Adrenal gland (tissue), 12 donors: ENCODE data around the gene PRKN. TPM values are rescaled to one million over a fixed set of nuclear protein-coding genes. Genes with fewer than 3 reads are reported as not detected.

Source experiments
- DNase-seq, 7 donors: peaks; one replicate each; pipeline ENCODE4 v3.0.0-alpha.2; 2019 to 2020
- H3K27ac ChIP-seq, 5 donors: fragments of 200-600 bp; sonication (generic) in 4 of 5; 1 replicate in 3 of 5; 2 replicates in 2 of 5; pipeline versions ENCODE4 v1.5.1 to v1.8.0; 2016 to 2020; ENCODE audit warnings: mild to moderate bottlenecking in 1 of 5
- H3K27me3 ChIP-seq: fragments of 200-600 bp; 2 replicates; pipeline ENCODE4 v1.8.0; 2021
- H3K36me3 ChIP-seq, 2 donors: fragments of 200-600 bp; replicated peaks in 1 of 2; 1 replicate in 1 of 2; 2 replicates in 1 of 2; pipeline versions ENCODE4 v1.5.1 to v1.8.0; 2018 to 2022
- H3K4me1 ChIP-seq, 2 donors: fragments of 200-600 bp; replicated peaks in 1 of 2; 1 replicate in 1 of 2; 2 replicates in 1 of 2; pipeline versions ENCODE4 v1.5.1 to v1.8.0; 2018 to 2021
- H3K4me3 ChIP-seq, 4 donors: fragments of 200-600 bp; sonication (generic) in 3 of 4; one replicate each; pipeline ENCODE4 v1.5.1; 2016 to 2018
- H3K9me3 ChIP-seq, 3 donors: fragments of 200-600 bp; sonication (generic) in 1 of 3; replicated peaks in 1 of 3; 1 replicate in 2 of 3; 2 replicates in 1 of 3; pipeline versions ENCODE4 v1.5.1 to v1.8.0; 2016 to 2021
- CTCF ChIP-seq, 6 experiments: fragments of 450-650 bp in 4 of 6; fragments of 200-600 bp in 2 of 6; sonication (generic) in 1 of 6; IDR thresholded peaks; 1 replicate in 5 of 6; 2 replicates in 1 of 6; pipeline versions ENCODE4 v1.5.1 to v1.8.0; 2016 to 2021; ENCODE audit warnings: antibody characterized with exemption in 6 of 6, mild to moderate bottlenecking in 2 of 6, moderate library complexity in 1 of 6
- POLR2A ChIP-seq, 2 donors: fragments of 450-650 bp; IDR thresholded peaks; one replicate each; pipeline ENCODE4 v1.6.1; 2017; ENCODE audit warnings: antibody characterized with exemption in 2 of 2, mild to moderate bottlenecking in 2 of 2, moderate library complexity in 1 of 2
- WGBS, 4 donors: extraction: QIAGEN DNeasy Blood & Tissue Kit in 2 of 4; methylation state at CpG; one replicate each; pipeline versions ENCODE4 v1.1.5 to v1.1.7; 2013 to 2017; 5-methylcytosine and 5-hydroxymethylcytosine counted together
- intact Hi-C, 2 donors: fragments of 100-400 bp; cut with DNase I; formaldehyde crosslinking; loops; one replicate each; pipeline versions ENCODE4 v1.14.1 to v1.15.0; 2022 to 2023
- polyA plus RNA-seq, 3 donors: library from polyadenylated mRNA; stranded (reverse); fragments of 200-250 nt in 2 of 3; fragments of 350-450 nt in 1 of 3; fragmentation: Illumina TruSeq in 1 of 3; extraction: RNeasy Lipid Tissue Mini Kit (QIAGEN cat#74804) in 1 of 3; gene quantifications; one replicate each; pipeline ENCODE4 v1.2.3, GENCODE V29; 2013 to 2014
- total RNA-seq, 9 donors: library from RNA; depleted of rRNA in 4 of 9; stranded (reverse); fragments of >200 nt in 4 of 9; fragments of 120-200 nt in 1 of 9; fragmentation: NEBNext Ultra II Directional in 1 of 9; extraction: Animal tissue kit (Norgen Biotek cat#: 25700) in 1 of 9; gene quantifications; one replicate each; pipeline versions ENCODE4 v1.1.0 to v1.2.4, GENCODE V29; 2013 to 2023
- donor health status: healthy with polysubstance abuse.
- donor health status: Bipolar disorder and iron deficiency.
- donor health status: DM: yes; HTN: yes; CAD: no.
- donor health status: DM: no; HTN: no; CAD: no.
- donor health status: DM: no; HTN: no; CAD: no.
- donor health status: DM: yes; HTN: yes; CAD: no.

Gene PRKN
- total and polyA plus RNA-seq, 12 donors: 1.9 to 159 (median 13.3) TPM

GRCh38 chr6:161996783-161997182 lies 730.8 kb downstream of the PRKN start:
- Histone ChIP-seq H3K36me3 (no peaks in the 10 kb centered on the region), H3K27ac (no peak overlapping the region), H3K4me1 (no peaks in the 10 kb centered on the region), H3K9me3 (no peaks in the 10 kb centered on the region), H3K4me3 (no peak overlapping the region), H3K27me3 (no peaks in the 10 kb centered on the region)
- TF ChIP-seq CTCF (IDR thresholded peaks at IDR 0.05) (no peak), POLR2A (IDR thresholded peaks at IDR 0.05) (no peak)
- DNase-seq: no peak
- intact Hi-C loops: no loop called here
- WGBS, 4 donors: 75 to 84% (median 81%) methylated on average over 9 of the region's 9 CpGs

DNA sequence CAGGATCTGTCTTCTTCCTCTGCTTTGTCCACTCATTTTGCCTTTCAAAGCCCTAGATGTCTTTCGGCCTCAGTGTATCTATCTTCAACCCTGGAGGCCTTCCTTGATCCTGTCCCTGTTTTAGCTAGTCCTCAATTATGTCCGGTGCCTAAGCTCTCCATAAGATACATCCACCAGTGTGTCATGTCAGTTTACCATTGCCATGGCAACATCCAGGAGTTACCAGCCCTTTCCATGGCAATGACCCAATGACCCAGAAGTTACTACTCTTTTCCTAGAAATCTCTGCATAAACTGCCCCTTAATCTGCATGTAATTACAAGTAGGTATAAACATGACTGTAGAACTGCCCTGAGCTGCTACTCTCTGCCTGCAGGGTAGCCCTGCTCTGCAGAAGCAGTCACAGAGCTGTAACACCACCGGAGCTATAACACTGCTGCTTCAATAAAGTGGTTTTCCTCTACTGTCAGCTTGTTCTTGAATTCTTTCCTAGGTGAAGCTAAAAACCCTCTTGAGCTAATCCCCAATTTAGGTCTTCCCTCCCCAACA lies 741.6 kb downstream of the PRKN start:
- H3K36me3 ChIP-seq: no peaks in the 10 kb centered on the region
- no peak for DNase-seq
- no peaks in the 10 kb centered on the region for H3K27me3 ChIP-seq
- H3K27ac ChIP-seq: no peak overlapping the region
- H3K9me3 ChIP-seq: peaks cover 3 to 9% (median 6%) of the 10 kb centered on the region in 3 donors
- intact Hi-C loops: no loop called here
- TF ChIP-seq CTCF (IDR thresholded peaks at IDR 0.05) (no peak), POLR2A (IDR thresholded peaks at IDR 0.05) (no peak)
- 85 to 96% (median 88%) methylated on average over 3 of the region's 3 CpGs for WGBS, 4 donors
- no peak overlapping the region for H3K4me3 ChIP-seq
- no peaks in the 10 kb centered on the region for H3K4me1 ChIP-seq

DNA sequence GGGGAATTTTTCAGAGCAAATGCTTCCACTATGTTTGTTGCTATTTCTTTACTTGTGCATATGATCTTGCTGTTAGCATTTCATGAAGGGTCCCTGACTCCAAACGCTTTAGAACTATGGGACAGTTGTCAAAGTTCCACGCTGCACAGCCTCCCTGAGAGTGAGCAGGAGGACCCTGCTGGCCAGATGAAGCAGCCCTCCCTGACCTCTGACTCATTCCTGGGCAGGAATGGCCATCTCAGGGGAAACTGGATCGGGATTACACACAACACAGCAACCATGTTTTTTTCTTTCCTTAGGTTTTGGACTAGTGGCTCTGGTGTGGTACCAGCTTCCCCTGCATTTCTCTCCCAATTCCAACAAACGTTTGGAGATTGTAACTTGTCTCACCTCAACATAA lies 742.9 kb downstream of the PRKN start:
- TF ChIP-seq CTCF (IDR thresholded peaks at IDR 0.05) (no peak), POLR2A (IDR thresholded peaks at IDR 0.05) (no peak)
- intact Hi-C loops: no loop called here
- H3K9me3 ChIP-seq: no peaks in the 10 kb centered on the region
- H3K27ac ChIP-seq: no peak overlapping the region
- no peak overlapping the region for H3K4me3 ChIP-seq
- H3K27me3 ChIP-seq: no peaks in the 10 kb centered on the region
- WGBS, 4 donors: 70 to 76% (median 71%) methylated on average over 4 of the region's 4 CpGs
- no peak for DNase-seq
- H3K36me3 ChIP-seq: no peaks in the 10 kb centered on the region
- H3K4me1 ChIP-seq: no peaks in the 10 kb centered on the region

- H3K4me3 ChIP-seq: no peak overlapping the region
- DNase-seq: no peak
- H3K9me3 ChIP-seq: no peaks in the 10 kb centered on the region
- WGBS, 4 donors: 71 to 76% (median 73%) methylated on average over 4 of the region's 4 CpGs
- TF ChIP-seq CTCF (IDR thresholded peaks at IDR 0.05): no peak
- TF ChIP-seq POLR2A (IDR thresholded peaks at IDR 0.05): no peak
- H3K4me1 ChIP-seq: no peaks in the 10 kb centered on the region
- H3K36me3 ChIP-seq: no peaks in the 10 kb centered on the region
- intact Hi-C loops: no loop called here
- no peak overlapping the region for H3K27ac ChIP-seq
- no peaks in the 10 kb centered on the region for H3K27me3 ChIP-seq
Observed at GRCh38 chr6:161976553-161976952, 751.0 kb downstream of the PRKN start.
